ENCODE results near the gene LIMK1. TPM values are rescaled to one million over a fixed set of nuclear protein-coding genes. Genes with fewer than 3 reads are reported as not detected.

The LIMK1 gene
- total and polyA plus RNA-seq, 2 donors (not counting 3 experiments of a cell fraction or from before 2014, with no cell fraction given) = 52.9 to 54.5 TPM

DNA sequence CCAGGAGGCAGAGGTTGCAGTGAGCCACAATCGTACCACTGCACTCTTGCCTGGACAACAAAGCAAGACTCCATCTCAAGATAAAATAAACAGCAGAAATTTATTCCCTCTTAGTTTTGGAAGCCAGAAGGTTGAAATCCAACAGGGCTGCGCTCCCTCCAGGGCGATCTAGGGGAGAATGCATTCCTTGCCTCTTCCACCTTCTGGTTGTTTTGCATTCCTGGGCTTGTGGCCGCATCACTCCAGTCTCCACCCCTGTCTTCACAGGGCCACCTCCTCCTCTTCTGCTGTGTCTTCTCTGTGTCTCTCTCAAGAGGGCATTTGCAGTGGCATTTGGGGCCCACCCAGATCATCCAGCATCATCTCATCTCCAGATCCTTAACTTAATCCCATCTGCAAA lies 36.2 kb downstream of the LIMK1 start:
- peaks cover 0 to 24% of the 10 kb centered on the region in 2 experiments for H3K36me3 ChIP-seq (ENCODE audit: control insufficient read depth in 2 of 2, extremely low read depth in 1 of 2, insufficient read depth in 2 of 2, low read length in 2 of 2)
- no peaks in the 10 kb centered on the region for H4K20me1 ChIP-seq (replicated peaks; ENCODE audit: control insufficient read depth, extremely low read depth, insufficient read depth, low read length)
- TF ChIP-seq POLR2AphosphoS5 (IDR thresholded peaks at IDR 0.05; ENCODE audit: insufficient read depth, low read depth, low read length) = no peak
- TF ChIP-seq GATA2 (IDR thresholded peaks at IDR 0.05; ENCODE audit: insufficient read depth, insufficient read length, low read depth, low read length) = no peak
- TF ChIP-seq, protein P1, sequence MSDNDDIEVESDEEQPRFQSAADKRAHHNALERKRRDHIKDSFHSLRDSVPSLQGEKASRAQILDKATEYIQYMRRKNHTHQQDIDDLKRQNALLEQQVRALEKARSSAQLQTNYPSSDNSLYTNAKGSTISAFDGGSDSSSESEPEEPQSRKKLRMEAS (IDR thresholded peaks at IDR 0.05; ENCODE audit: insufficient read depth, insufficient read length) = no peak
- no peak for TF ChIP-seq EZH2 (IDR thresholded peaks at IDR 0.05; ENCODE audit: borderline replicate concordance, low read depth, low read length, severe bottlenecking)
- TF ChIP-seq POLR2A (IDR thresholded peaks at IDR 0.05; ENCODE audit: low read depth, low read length) = no peak
- H3K4me3 ChIP-seq (replicated peaks in 1 of 3; ENCODE audit: insufficient read depth in 1 of 3, low read depth in 1 of 3, low read length in 3 of 3) = no peak overlapping the region
- no peak overlapping the region for H3K27ac ChIP-seq (ENCODE audit: insufficient read depth, low read depth, low read length)
- H3K9me1 ChIP-seq (replicated peaks; ENCODE audit: control insufficient read depth, extremely low read depth, insufficient read depth, low read length) = no peaks in the 10 kb centered on the region
- no TSS peak for BruUV-seq (replicated peaks)
- H3K9ac ChIP-seq (replicated peaks; ENCODE audit: extremely low read depth, insufficient read depth, low read length) = no peak overlapping the region
- ChIA-PET POLR2A (no interaction called here), CTCF (no interaction called here)
- no peaks in the 10 kb centered on the region for H3K9me3 ChIP-seq (replicated peaks; ENCODE audit: control insufficient read depth, insufficient read depth, low read length)
- H3K4me2 ChIP-seq (ENCODE audit: insufficient read depth, low read length) = no peak overlapping the region
- H3K4me1 ChIP-seq (ENCODE audit: control insufficient read depth, extremely low read depth, insufficient read depth, low read length) = no peaks in the 10 kb centered on the region
- no peak for DNase-seq (ENCODE audit: low read depth, low spot score)
- dilution Hi-C loops (cut with MboI; ENCODE audit: extremely low pct_ligation_motif_present, low sequenced_read_pairs) (no loop called here), intact Hi-C loops (cut with micrococcal nuclease) (no loop called here)
- no peak for FAIRE-seq
- H2AFZ ChIP-seq (ENCODE audit: low read depth, low read length) = no peak overlapping the region
- H3K79me2 ChIP-seq (ENCODE audit: control insufficient read depth, insufficient read depth, low read length) = no peaks in the 10 kb centered on the region
- no peaks in the 10 kb centered on the region for H3K27me3 ChIP-seq (ENCODE audit: control insufficient read depth in 2 of 2, insufficient read depth in 2 of 2, low read length in 2 of 2)

DNA sequence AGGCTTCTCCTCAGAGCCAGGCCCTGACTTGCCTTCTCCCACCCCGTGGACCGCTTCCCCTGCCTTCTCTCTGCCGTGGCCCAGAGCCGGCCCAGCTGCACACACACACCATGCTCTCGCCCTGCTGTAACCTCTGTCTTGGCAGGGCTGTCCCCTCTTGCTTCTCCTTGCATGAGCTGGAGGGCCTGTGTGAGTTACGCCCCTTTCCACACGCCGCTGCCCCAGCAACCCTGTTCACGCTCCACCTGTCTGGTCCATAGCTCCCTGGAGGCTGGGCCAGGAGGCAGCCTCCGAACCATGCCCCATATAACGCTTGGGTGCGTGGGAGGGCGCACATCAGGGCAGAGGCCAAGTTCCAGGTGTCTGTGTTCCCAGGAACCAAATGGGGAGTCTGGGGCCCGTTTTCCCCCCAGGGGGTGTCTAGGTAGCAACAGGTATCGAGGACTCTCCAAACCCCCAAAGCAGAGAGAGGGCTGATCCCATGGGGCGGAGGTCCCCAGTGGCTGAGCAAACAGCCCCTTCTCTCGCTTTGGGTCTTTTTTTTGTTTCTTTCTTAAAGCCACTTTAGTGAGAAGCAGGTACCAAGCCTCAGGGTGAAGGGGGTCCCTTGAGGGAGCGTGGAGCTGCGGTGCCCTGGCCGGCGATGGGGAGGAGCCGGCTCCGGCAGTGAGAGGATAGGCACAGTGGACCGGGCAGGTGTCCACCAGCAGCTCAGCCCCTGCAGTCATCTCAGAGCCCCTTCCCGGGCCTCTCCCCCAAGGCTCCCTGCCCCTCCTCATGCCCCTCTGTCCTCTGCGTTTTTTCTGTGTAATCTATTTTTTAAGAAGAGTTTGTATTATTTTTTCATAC lies 38.0 kb downstream of the LIMK1 start:
- Histone ChIP-seq H4K20me1 (replicated peaks; ENCODE audit: control insufficient read depth, extremely low read depth, insufficient read depth, low read length) (no peaks in the 10 kb centered on the region), H3K4me2 (ENCODE audit: insufficient read depth, low read length) (no peak overlapping the region), H3K4me1 (ENCODE audit: control insufficient read depth, extremely low read depth, insufficient read depth, low read length) (no peaks in the 10 kb centered on the region), H3K36me3 (ENCODE audit: control insufficient read depth in 2 of 2, extremely low read depth in 1 of 2, insufficient read depth in 2 of 2, low read length in 2 of 2) (peaks cover 0 to 19% of the 10 kb centered on the region in 2 experiments), H3K27ac (ENCODE audit: insufficient read depth, low read depth, low read length) (no peak overlapping the region), H3K9ac (replicated peaks; ENCODE audit: extremely low read depth, insufficient read depth, low read length) (no peak overlapping the region), H3K9me1 (replicated peaks; ENCODE audit: control insufficient read depth, extremely low read depth, insufficient read depth, low read length) (no peaks in the 10 kb centered on the region), H3K79me2 (ENCODE audit: control insufficient read depth, insufficient read depth, low read length) (no peaks in the 10 kb centered on the region), H3K9me3 (replicated peaks; ENCODE audit: control insufficient read depth, insufficient read depth, low read length) (no peaks in the 10 kb centered on the region), H2AFZ (ENCODE audit: low read depth, low read length) (no peak overlapping the region), H3K27me3 (ENCODE audit: control insufficient read depth in 2 of 2, insufficient read depth in 2 of 2, low read length in 2 of 2) (no peaks in the 10 kb centered on the region), H3K4me3 (replicated peaks in 1 of 3; ENCODE audit: insufficient read depth in 1 of 3, low read depth in 1 of 3, low read length in 3 of 3) (no peak overlapping the region)
- dilution Hi-C loops (cut with MboI; ENCODE audit: extremely low pct_ligation_motif_present, low sequenced_read_pairs) = no loop called here
- TSS peak; percentile 35 for BruUV-seq (replicated peaks)
- no peak for TF ChIP-seq EZH2 (IDR thresholded peaks at IDR 0.05; ENCODE audit: borderline replicate concordance, low read depth, low read length, severe bottlenecking)
- TF ChIP-seq, protein P1 (IDR thresholded peaks at IDR 0.05; ENCODE audit: insufficient read depth, insufficient read length) = no peak
- no peak for TF ChIP-seq GATA2 (IDR thresholded peaks at IDR 0.05; ENCODE audit: insufficient read depth, insufficient read length, low read depth, low read length)
- TF ChIP-seq JUN (IDR thresholded peaks at IDR 0.05; ENCODE audit: borderline replicate concordance, insufficient read depth, insufficient read length, low read depth) = no peak
- no peak for TF ChIP-seq POLR2AphosphoS5 (IDR thresholded peaks at IDR 0.05; ENCODE audit: insufficient read depth, low read depth, low read length)
- TF ChIP-seq, protein P2, sequence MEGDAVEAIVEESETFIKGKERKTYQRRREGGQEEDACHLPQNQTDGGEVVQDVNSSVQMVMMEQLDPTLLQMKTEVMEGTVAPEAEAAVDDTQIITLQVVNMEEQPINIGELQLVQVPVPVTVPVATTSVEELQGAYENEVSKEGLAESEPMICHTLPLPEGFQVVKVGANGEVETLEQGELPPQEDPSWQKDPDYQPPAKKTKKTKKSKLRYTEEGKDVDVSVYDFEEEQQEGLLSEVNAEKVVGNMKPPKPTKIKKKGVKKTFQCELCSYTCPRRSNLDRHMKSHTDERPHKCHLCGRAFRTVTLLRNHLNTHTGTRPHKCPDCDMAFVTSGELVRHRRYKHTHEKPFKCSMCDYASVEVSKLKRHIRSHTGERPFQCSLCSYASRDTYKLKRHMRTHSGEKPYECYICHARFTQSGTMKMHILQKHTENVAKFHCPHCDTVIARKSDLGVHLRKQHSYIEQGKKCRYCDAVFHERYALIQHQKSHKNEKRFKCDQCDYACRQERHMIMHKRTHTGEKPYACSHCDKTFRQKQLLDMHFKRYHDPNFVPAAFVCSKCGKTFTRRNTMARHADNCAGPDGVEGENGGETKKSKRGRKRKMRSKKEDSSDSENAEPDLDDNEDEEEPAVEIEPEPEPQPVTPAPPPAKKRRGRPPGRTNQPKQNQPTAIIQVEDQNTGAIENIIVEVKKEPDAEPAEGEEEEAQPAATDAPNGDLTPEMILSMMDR (IDR thresholded peaks at IDR 0.05; ENCODE audit: extremely low read depth in 1 of 2, insufficient read depth in 1 of 2, low read depth in 1 of 2, low read length in 2 of 2) = no peak
- no peak for TF ChIP-seq MYC (IDR thresholded peaks at IDR 0.05; ENCODE audit: low read depth, low read length)
- no peak for TF ChIP-seq POLR2A (IDR thresholded peaks at IDR 0.05; ENCODE audit: low read depth, low read length)
- TF ChIP-seq FOS (IDR thresholded peaks at IDR 0.05; ENCODE audit: borderline replicate concordance, insufficient read depth, low read length) = no peak
- DNase-seq (ENCODE audit: low read depth, low spot score) (no peak), FAIRE-seq (no peak)
- ChIA-PET POLR2A (no interaction called here), CTCF (no interaction called here)
- intact Hi-C loops (cut with micrococcal nuclease) = no loop called here
